CD4-positive, alpha-beta T cell treated with Interleukin-15 for 4 hours (primary cell): ENCODE measurements around the gene LIN52.

Source experiments
- DNase-seq: peaks from one replicate; pipeline ENCODE4 v3.0.0-alpha.2; 2020; ENCODE audit warnings: low spot score

Gene LIN52

GRCh38 chr14:74194506-74195274 lies 109.9 kb downstream of the LIN52 start:
- DNase-seq = no peak

- DNase-seq = no peak
Observed at GRCh38 chr14:74195623-74196022, 110.9 kb downstream of the LIN52 start.

- no peak for DNase-seq
Observed at GRCh38 chr14:74198441-74199234, 113.9 kb downstream of the LIN52 start.

GRCh38 chr14:74202113-74202512 lies 117.4 kb downstream of the LIN52 start:
- no peak for DNase-seq

GRCh38 chr14:74203639-74204038 lies 118.9 kb downstream of the LIN52 start:
- DNase-seq = no peak

GRCh38 chr14:74204491-74204890 lies 119.7 kb downstream of the LIN52 start:
- no peak for DNase-seq

GRCh38 chr14:74205882-74206281 lies 121.1 kb downstream of the LIN52 start:
- DNase-seq = no peak

- no peak for DNase-seq
Observed at GRCh38 chr14:74207943-74208342, 123.2 kb downstream of the LIN52 start.

- no peak for DNase-seq
Observed at GRCh38 chr14:74208642-74209041, 123.9 kb downstream of the LIN52 start.

GRCh38 chr14:74211945-74212580 lies 127.3 kb downstream of the LIN52 start:
- DNase-seq = no peak

- no peak for DNase-seq
Observed at GRCh38 chr14:74213907-74214803, 129.4 kb downstream of the LIN52 start.

GRCh38 chr14:74216671-74217070 lies 131.9 kb downstream of the LIN52 start:
- DNase-seq = no peak

GRCh38 chr14:74217672-74218448 lies 133.1 kb downstream of the LIN52 start:
- peak; percentile 58 for DNase-seq

- DNase-seq = no peak
Observed at GRCh38 chr14:74218462-74218861, 133.7 kb downstream of the LIN52 start.

- DNase-seq = no peak
Observed at GRCh38 chr14:74219277-74220205, 134.8 kb downstream of the LIN52 start.

GRCh38 chr14:74220991-74221390 lies 136.2 kb downstream of the LIN52 start:
- no peak for DNase-seq

GRCh38 chr14:74221741-74222140 lies 137.0 kb downstream of the LIN52 start:
- DNase-seq = no peak

GRCh38 chr14:74223016-74223415 lies 138.3 kb downstream of the LIN52 start:
- DNase-seq = no peak

- DNase-seq = no peak
Observed at GRCh38 chr14:74231784-74232183, 147.0 kb downstream of the LIN52 start.

GRCh38 chr14:74235017-74235416 lies 150.3 kb downstream of the LIN52 start:
- no peak for DNase-seq
